Measurements from ENCODE around the gene DCAF4.

DCAF4 gene

GRCh38 chr14:72892879-72893635 is 33.2 kb upstream of the DCAF4 start:
- ChIA-PET POLR2A (no interaction called here), CTCF (interaction anchor here (1.1 to 5.5 kb wide), 6 partner anchors 9 to 416 kb away, joined by 4 to 53 read pairs (median 7); no protein-coding TSS in a partner anchor)
- TF ChIP-seq, protein P1, sequence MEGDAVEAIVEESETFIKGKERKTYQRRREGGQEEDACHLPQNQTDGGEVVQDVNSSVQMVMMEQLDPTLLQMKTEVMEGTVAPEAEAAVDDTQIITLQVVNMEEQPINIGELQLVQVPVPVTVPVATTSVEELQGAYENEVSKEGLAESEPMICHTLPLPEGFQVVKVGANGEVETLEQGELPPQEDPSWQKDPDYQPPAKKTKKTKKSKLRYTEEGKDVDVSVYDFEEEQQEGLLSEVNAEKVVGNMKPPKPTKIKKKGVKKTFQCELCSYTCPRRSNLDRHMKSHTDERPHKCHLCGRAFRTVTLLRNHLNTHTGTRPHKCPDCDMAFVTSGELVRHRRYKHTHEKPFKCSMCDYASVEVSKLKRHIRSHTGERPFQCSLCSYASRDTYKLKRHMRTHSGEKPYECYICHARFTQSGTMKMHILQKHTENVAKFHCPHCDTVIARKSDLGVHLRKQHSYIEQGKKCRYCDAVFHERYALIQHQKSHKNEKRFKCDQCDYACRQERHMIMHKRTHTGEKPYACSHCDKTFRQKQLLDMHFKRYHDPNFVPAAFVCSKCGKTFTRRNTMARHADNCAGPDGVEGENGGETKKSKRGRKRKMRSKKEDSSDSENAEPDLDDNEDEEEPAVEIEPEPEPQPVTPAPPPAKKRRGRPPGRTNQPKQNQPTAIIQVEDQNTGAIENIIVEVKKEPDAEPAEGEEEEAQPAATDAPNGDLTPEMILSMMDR (IDR thresholded peaks at IDR 0.05; ENCODE audit: control extremely low read depth, extremely low read depth, low read depth, missing control alignments) = no peak
- peak; percentile 45 for DNase-seq (ENCODE audit: extremely low spot score)

DNA sequence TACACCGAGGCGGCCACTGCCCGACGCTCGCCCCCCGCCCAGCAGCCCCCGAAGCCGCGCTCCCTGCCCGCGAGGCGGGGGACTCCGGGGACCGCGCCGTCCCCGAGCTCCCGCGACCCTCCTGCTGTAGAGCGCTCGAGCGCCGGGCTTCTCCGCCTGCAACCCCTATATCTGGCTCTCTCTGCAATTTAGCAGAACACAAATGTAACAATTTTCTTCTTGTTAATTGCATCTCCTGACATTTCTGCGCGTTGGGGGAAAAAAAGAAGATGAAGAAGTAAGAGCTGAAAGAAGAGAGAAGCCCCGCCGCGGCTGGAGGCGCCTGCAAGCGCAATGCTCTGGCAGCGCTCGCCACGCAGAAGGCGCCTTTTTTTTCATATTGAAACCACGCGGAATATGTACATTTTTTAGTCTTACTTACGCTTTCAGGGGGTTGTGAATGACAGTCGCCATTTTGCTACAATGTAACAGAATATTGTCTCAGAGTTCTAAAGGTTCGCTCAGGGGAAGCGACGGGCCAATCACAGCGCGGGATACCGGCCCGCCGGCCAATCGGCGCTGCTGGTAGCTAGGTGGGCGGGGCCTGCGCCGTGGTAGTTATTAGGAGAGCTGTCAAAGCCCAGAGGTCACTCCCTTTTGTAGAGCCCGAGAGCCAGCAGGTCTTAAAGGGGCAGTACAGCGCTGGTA is 32.5 kb upstream of the DCAF4 start, which contains the start of gene DPF3:
Gene DPF3, minus strand, starts transcription at position 466 of the 687 bp plus-strand sequence. Its CDS starts 13 bp downstream, at position 453.
- CTCF ChIA-PET = interaction anchor here (0.9 to 5.5 kb wide), 7 partner anchors 10 to 417 kb away, joined by 3 to 53 read pairs (median 8); no protein-coding TSS in a partner anchor

DNA sequence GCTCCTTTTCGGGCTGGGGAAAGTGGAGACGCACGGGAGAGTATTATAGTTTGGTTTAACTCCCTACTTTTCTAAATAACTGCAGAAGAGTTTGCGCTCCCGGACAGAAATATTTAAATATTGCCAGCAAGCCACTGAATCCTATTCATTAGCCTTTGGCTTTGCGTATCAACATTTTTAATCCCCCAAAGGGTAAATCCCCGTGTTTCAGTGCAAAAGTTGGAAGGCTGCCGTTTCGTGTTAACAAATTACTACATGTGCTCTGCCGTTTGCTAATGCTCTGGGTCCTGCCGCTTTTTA is 32.0 kb upstream of the DCAF4 start:
- no peak for DNase-seq (ENCODE audit: extremely low spot score)
- ChIA-PET POLR2A (interaction anchor here (0.9 to 1.0 kb wide), 2 partner anchors 165 to 417 kb away, joined by 3 to 4 read pairs; no protein-coding TSS in a partner anchor), CTCF (interaction anchor here (0.9 to 5.5 kb wide), 8 partner anchors 10 to 417 kb away, joined by 3 to 53 read pairs (median 6); no protein-coding TSS in a partner anchor)
- TF ChIP-seq, protein P1 (IDR thresholded peaks at IDR 0.05; ENCODE audit: control extremely low read depth, extremely low read depth, low read depth, missing control alignments) = no peak

More for the DNA sequence above, 32.5 kb upstream of the DCAF4 start, which contains the start of gene DPF3:
- TF ChIP-seq, protein P1 (IDR thresholded peaks at IDR 0.05; ENCODE audit: control extremely low read depth, extremely low read depth, low read depth, missing control alignments) = no peak
- POLR2A ChIA-PET = interaction anchor here (0.9 to 1.0 kb wide), 2 partner anchors 165 to 417 kb away, joined by 3 to 4 read pairs; no protein-coding TSS in a partner anchor
- DNase-seq (ENCODE audit: extremely low spot score) = peak; percentile 96

DNA sequence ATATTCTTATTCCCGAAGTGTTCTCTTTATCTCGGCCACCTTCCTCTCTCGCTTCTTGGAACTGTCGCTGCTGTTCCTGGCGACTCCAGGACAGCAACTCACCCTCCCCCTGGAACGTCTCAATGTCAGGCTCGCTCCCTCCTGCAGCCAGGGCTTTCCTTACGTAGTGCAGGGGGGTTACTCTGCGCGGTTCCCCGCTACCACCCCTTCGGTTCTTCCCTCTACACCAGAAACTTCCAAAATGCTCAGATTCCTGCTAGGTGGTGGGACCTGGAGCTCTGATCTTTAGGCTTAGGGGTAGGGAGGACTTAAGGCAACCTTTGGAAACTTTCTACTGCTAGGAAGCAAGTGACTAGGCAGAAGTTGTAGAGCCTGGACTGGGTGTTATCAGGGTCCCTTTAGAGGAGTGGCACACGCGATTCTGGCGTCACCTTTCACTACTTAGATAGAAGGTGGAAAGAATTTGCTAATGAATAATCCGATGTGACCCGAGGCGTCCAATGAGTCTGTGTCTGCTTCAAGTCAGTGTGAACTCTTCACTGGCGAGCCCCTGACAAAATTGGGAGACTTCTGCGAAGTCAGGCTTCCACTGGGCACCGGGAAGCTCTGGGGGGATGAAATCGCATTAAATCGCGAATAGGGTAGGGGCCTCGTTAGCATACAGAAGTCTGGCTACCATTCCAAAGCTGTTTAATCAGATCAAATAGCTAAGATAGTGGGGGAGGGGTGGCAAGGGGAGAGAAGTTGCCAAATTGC is 31.5 kb upstream of the DCAF4 start:
- no peak for DNase-seq (ENCODE audit: extremely low spot score)
- POLR2A ChIA-PET = interaction anchor here (0.9 to 1.0 kb wide), 2 partner anchors 164 to 418 kb away, joined by 3 to 4 read pairs; no protein-coding TSS in a partner anchor
- CTCF ChIA-PET = interaction anchor here (1.3 to 5.5 kb wide), 7 partner anchors 10 to 418 kb away, joined by 4 to 53 read pairs (median 8); no protein-coding TSS in a partner anchor
- TF ChIP-seq, protein P1 (IDR thresholded peaks at IDR 0.05; ENCODE audit: control extremely low read depth, extremely low read depth, low read depth, missing control alignments) = no peak

GRCh38 chr14:72898448-72898847 is 27.8 kb upstream of the DCAF4 start:
- DNase-seq (ENCODE audit: extremely low spot score) = no peak
- ChIA-PET POLR2A (no interaction called here), CTCF (interaction anchor here (0.8 to 6.0 kb wide), 4 partner anchors 10 to 384 kb away, joined by 3 to 84 read pairs (median 6); no protein-coding TSS in a partner anchor)
- TF ChIP-seq, protein P1 (IDR thresholded peaks at IDR 0.05; ENCODE audit: control extremely low read depth, extremely low read depth, low read depth, missing control alignments) = no peak
